Lung (tissue), 12 donors: Measurements from ENCODE around the gene AP1M2. TPM values are rescaled to one million over a fixed set of nuclear protein-coding genes. Genes with fewer than 3 reads are reported as not detected.

ENCODE experiments used
- ATAC-seq: fragments of 200-7000 bp; cut with Tn5 transposase; one replicate; pipeline ENCODE4 v1.9.1; 2020; ENCODE audit warnings: moderate number of reproducible peaks; ENCODE audit not compliant: insufficient read depth, low FRiP score
- DNase-seq, 3 donors: peaks; one replicate each; pipeline ENCODE4 v3.0.0-alpha.2; 2013 to 2017
- H3K27ac ChIP-seq, 2 donors: one replicate each; pipeline ENCODE4 v1.5.1; 2013; ENCODE audit warnings: mild to moderate bottlenecking in 2 of 2, moderate library complexity in 2 of 2, control low read depth in 1 of 2, inconsistent platforms in 1 of 2, low read depth in 1 of 2, low read length in 1 of 2
- H3K27me3 ChIP-seq, 3 donors: one replicate each; pipeline ENCODE4 v1.5.1; 2013; ENCODE audit warnings: low read length in 2 of 3; ENCODE audit not compliant: control insufficient read depth in 3 of 3, insufficient read depth in 3 of 3
- H3K36me3 ChIP-seq, 4 donors: one replicate each; pipeline ENCODE4 v1.5.1; 2013; ENCODE audit warnings: low read length in 4 of 4, mild to moderate bottlenecking in 1 of 4, moderate library complexity in 1 of 4; ENCODE audit not compliant: control insufficient read depth in 4 of 4, insufficient read depth in 4 of 4
- H3K4me1 ChIP-seq, 5 donors: one replicate each; pipeline ENCODE4 v1.5.1; 2013; ENCODE audit warnings: low read length in 5 of 5, mild to moderate bottlenecking in 2 of 5, moderate library complexity in 1 of 5; ENCODE audit not compliant: control insufficient read depth in 5 of 5, insufficient read depth in 5 of 5
- H3K4me3 ChIP-seq: one replicate; pipeline ENCODE4 v1.5.1; 2013; ENCODE audit warnings: mild to moderate bottlenecking, control low read depth, moderate library complexity
- H3K9ac ChIP-seq, 2 donors: one replicate each; pipeline ENCODE4 v1.5.1; 2013; ENCODE audit warnings: low read length in 2 of 2, control low read depth in 1 of 2; ENCODE audit not compliant: insufficient read depth in 1 of 2
- H3K9me3 ChIP-seq, 4 donors: one replicate each; pipeline ENCODE4 v1.5.1; 2013; ENCODE audit warnings: low read length in 3 of 4, mild to moderate bottlenecking in 1 of 4, moderate library complexity in 1 of 4; ENCODE audit not compliant: control insufficient read depth in 4 of 4, insufficient read depth in 3 of 4
- WGBS, 2 donors: extraction: QIAGEN DNeasy Blood & Tissue Kit; methylation state at CpG; one replicate each; pipeline ENCODE4 v1.1.7; 2013; 5-methylcytosine and 5-hydroxymethylcytosine counted together
- polyA plus RNA-seq, 2 donors: library from polyadenylated mRNA; stranded (reverse); fragments of 200-250 nt; gene quantifications; one replicate each; pipeline ENCODE4 v1.2.1, GENCODE V29; 2013
- total RNA-seq, 2 donors: library from RNA; depleted of rRNA in 1 of 2; stranded (reverse); fragments of >200 nt in 1 of 2; gene quantifications; one replicate each; pipeline ENCODE4 v1.2.1, GENCODE V29; 2014 to 2021
- TF ChIP-seq, protein P1 (sequence below): IDR thresholded peaks from 2 replicates; pipeline ENCODE4 v1.5.1; 2012; ENCODE audit warnings: mild to moderate bottlenecking; ENCODE audit errors: control extremely low read depth, extremely low read depth
- donor health status: control.
- donor health status: control.
- donor health status: Bipolar disorder and iron deficiency.
- donor health status: healthy.
- donor health status: DM: yes; HTN: yes; CAD: no.

Gene AP1M2
- total and polyA plus RNA-seq, 4 donors, result 31.6 to 70.9 (median 48.9) TPM

DNA sequence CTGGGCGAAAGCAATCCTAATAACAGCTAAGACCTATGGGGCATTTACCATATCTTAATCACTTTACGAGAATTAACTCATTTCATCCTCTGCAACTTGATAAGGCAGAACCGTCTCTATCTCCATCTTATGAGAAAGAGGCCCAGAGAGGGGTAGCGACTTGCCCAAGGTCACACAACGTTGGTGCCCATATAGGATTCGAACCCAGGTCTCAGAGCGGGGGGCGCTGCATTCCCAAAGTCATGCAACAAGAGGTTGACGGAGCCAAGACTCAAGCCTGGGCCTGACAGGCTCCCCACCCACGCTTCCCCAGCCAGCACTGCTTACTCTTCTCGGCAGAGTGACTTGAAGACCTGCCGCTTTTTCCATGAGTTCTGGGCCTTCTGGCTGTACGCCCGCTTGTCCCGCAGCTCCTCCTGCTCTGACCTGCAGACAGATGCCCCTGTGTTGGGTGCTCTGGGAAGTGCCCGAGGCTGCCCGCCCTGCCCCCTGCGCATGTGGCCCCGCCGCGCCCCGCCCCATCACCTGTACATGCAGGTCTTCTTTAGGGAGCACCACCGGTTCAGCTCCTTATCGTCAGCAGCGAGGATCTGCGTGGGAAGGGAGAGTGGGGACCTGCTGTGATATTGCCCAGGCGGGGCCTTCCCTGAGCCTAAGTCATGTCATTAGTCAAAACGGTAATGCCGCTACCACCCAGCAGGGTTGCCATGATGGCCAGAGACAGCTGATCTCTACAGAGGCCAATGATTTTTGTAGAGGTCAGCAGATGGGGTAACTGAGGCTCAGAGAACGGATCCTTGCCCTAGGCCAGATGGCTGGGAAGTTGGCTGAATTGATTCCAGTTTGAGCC, 32.1 kb downstream of the AP1M2 start:
- no peaks in the 10 kb centered on the region for H3K27me3 ChIP-seq
- peaks cover 0 to 5% (median 0%) of the 10 kb centered on the region in 4 donors for H3K9me3 ChIP-seq
- no peak overlapping the region for H3K27ac ChIP-seq
- ATAC-seq (no peak), DNase-seq (no peak)
- peaks cover 13 to 75% (median 35%) of the 10 kb centered on the region in 4 donors for H3K36me3 ChIP-seq
- no peaks in the 10 kb centered on the region for H3K4me1 ChIP-seq
- H3K4me3 ChIP-seq, result no peak overlapping the region
- TF ChIP-seq, protein P1, sequence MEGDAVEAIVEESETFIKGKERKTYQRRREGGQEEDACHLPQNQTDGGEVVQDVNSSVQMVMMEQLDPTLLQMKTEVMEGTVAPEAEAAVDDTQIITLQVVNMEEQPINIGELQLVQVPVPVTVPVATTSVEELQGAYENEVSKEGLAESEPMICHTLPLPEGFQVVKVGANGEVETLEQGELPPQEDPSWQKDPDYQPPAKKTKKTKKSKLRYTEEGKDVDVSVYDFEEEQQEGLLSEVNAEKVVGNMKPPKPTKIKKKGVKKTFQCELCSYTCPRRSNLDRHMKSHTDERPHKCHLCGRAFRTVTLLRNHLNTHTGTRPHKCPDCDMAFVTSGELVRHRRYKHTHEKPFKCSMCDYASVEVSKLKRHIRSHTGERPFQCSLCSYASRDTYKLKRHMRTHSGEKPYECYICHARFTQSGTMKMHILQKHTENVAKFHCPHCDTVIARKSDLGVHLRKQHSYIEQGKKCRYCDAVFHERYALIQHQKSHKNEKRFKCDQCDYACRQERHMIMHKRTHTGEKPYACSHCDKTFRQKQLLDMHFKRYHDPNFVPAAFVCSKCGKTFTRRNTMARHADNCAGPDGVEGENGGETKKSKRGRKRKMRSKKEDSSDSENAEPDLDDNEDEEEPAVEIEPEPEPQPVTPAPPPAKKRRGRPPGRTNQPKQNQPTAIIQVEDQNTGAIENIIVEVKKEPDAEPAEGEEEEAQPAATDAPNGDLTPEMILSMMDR, result no peak
- WGBS, 2 donors, result 88% methylated on average over 30 of the region's 30 CpGs
- no peak overlapping the region for H3K9ac ChIP-seq

DNA sequence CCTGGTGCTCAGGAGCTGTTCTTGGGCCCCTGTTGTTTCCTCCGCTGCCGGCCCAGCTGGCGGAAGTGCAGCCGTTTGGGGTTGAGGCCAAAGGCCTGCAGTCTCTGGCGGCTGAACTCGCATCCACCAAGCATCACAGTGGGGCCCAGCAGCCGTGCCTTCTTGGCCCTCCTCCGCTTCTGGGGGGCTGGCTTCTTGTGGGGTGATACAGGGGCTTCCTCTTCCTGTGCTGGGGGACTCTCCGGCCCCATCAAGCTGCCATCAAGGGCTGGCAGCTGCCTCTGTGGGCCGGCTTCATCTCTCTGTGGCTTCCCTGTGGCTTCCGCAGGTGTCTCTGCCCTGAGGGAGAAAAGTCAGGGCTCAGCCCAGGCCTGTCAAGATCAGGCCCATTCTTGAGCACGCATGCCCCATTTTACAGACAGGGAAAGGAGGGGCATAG, 33.1 kb downstream of the AP1M2 start:
- H3K9me3 ChIP-seq, result peaks cover 0 to 5% (median 0%) of the 10 kb centered on the region in 4 donors
- no peaks in the 10 kb centered on the region for H3K27me3 ChIP-seq
- H3K9ac ChIP-seq, result no peak overlapping the region
- DNase-seq (no peak), ATAC-seq (no peak)
- 29 to 54% methylated on average over 12 of the region's 12 CpGs for WGBS, 2 donors
- no peak overlapping the region for H3K4me3 ChIP-seq
- TF ChIP-seq, protein P1, result no peak
- H3K4me1 ChIP-seq, result no peaks in the 10 kb centered on the region
- H3K36me3 ChIP-seq, result peaks cover 11 to 73% (median 33%) of the 10 kb centered on the region in 4 donors
- H3K27ac ChIP-seq, result no peak overlapping the region

DNA sequence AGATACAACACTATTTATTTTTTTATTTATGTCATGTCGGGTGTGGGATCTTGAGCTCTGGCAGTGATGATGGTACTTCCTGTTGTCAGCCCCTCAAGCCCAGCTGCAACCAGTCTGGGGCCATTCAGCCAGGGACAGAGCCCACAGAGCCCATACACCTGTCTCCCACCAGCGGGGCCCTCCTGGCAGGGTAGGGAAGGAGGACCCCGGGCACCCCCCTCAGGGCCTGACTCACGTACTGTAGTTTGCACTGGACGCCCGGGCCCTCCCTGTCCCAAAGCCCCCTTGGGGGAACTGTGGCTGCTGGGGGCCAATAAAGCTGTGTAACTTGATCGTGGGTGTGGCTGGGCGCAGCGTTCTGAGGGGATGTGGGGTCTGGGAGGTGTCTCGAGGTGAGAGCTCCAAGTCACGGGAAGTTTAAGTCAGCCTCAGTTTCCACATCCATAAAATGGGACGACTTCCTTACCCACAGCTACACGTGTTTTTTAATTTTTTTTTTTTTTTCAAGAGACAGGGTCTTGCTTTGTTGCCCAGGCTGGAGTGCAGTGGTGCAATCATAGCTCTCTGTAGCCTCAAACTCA, 33.9 kb downstream of the AP1M2 start:
- TF ChIP-seq, protein P1, result no peak
- no peak overlapping the region for H3K27ac ChIP-seq
- WGBS, 2 donors, result 67 to 73% methylated on average over 13 of the region's 13 CpGs
- no peaks in the 10 kb centered on the region for H3K4me1 ChIP-seq
- peaks cover 0 to 5% (median 0%) of the 10 kb centered on the region in 4 donors for H3K9me3 ChIP-seq
- no peak for ATAC-seq
- H3K4me3 ChIP-seq, result no peak overlapping the region
- no peak for DNase-seq
- no peak overlapping the region for H3K9ac ChIP-seq
- H3K36me3 ChIP-seq, result peaks cover 11 to 75% (median 40%) of the 10 kb centered on the region in 4 donors
- H3K27me3 ChIP-seq, result no peaks in the 10 kb centered on the region
